CD14-positive monocyte (primary cell): ENCODE data around the gene NDFIP2. TPM values are rescaled to one million over a fixed set of nuclear protein-coding genes. Genes with fewer than 3 reads are reported as not detected.

ENCODE experiments used
- DNase-seq, 3 donors: peaks; one replicate each; pipeline ENCODE4 v3.0.0-alpha.2; 2011 to 2022
- H2AFZ ChIP-seq: 2 replicates; pipeline ENCODE4 v1.6.0; 2012; ENCODE audit warnings: mild to moderate bottlenecking, low read depth, low read length, inconsistent platforms; ENCODE audit not compliant: insufficient read depth, poor library complexity, severe bottlenecking
- H3K27ac ChIP-seq, 2 donors: 1 replicate in 1 of 2; 2 replicates in 1 of 2; pipeline ENCODE4 v1.5.1; 2012 to 2013; ENCODE audit warnings: low read length in 2 of 2, control low read depth in 1 of 2, inconsistent platforms in 1 of 2, low read depth in 1 of 2, mild to moderate bottlenecking in 1 of 2
- H3K27me3 ChIP-seq, 2 donors: one replicate each; pipeline versions ENCODE4 v1.6.0 to v1.6.1; 2011 to 2013; ENCODE audit warnings: low read length in 2 of 2; ENCODE audit not compliant: control insufficient read depth in 2 of 2, insufficient read depth in 2 of 2
- H3K36me3 ChIP-seq, 2 donors: replicated peaks in 1 of 2; 1 replicate in 1 of 2; 2 replicates in 1 of 2; pipeline versions ENCODE4 v1.5.1 to v1.6.1; 2012 to 2013; ENCODE audit warnings: low read length in 2 of 2, control low read depth in 1 of 2, inconsistent platforms in 1 of 2, mild to moderate bottlenecking in 1 of 2; ENCODE audit not compliant: insufficient read depth in 2 of 2, control insufficient read depth in 1 of 2
- H3K4me1 ChIP-seq, 2 donors: 1 replicate in 1 of 2; 2 replicates in 1 of 2; pipeline versions ENCODE4 v1.5.1 to v1.6.1; 2012 to 2013; ENCODE audit warnings: low read length in 2 of 2, control low read depth in 1 of 2, inconsistent platforms in 1 of 2, mild to moderate bottlenecking in 1 of 2, moderate library complexity in 1 of 2; ENCODE audit not compliant: insufficient read depth in 2 of 2, control insufficient read depth in 1 of 2
- H3K4me2 ChIP-seq: replicated peaks from 2 replicates; pipeline ENCODE3; 2012; ENCODE audit warnings: low read length, moderate library complexity, mild to moderate bottlenecking; ENCODE audit not compliant: poor library complexity, severe bottlenecking; ENCODE audit errors: extremely low read depth
- H3K4me3 ChIP-seq, 3 experiments: fragments of 200-600 bp in 1 of 3; sonication (generic) in 1 of 3; replicated peaks in 1 of 3; 1 replicate in 2 of 3; 2 replicates in 1 of 3; pipeline ENCODE4 v1.5.1; 2011 to 2013; ENCODE audit warnings: low read length in 3 of 3, mild to moderate bottlenecking in 3 of 3, control low read depth in 2 of 3, low read depth in 2 of 3, inconsistent platforms in 1 of 3, moderate library complexity in 1 of 3
- H3K79me2 ChIP-seq: 2 replicates; pipeline ENCODE4 v1.6.0; 2012; ENCODE audit warnings: mild to moderate bottlenecking, control low read depth, inconsistent platforms, low read length, moderate library complexity; ENCODE audit not compliant: insufficient read depth
- H3K9ac ChIP-seq: 2 replicates; pipeline ENCODE4 v1.6.0; 2017; ENCODE audit warnings: low read length, mild to moderate bottlenecking; ENCODE audit not compliant: insufficient read depth, poor library complexity, severe bottlenecking
- H3K9me3 ChIP-seq, 2 donors: replicated peaks in 1 of 2; 1 replicate in 1 of 2; 2 replicates in 1 of 2; pipeline versions ENCODE4 v1.5.1 to v1.6.1; 2012 to 2013; ENCODE audit warnings: low read length in 2 of 2, control low read depth in 1 of 2; ENCODE audit not compliant: control insufficient read depth in 1 of 2, insufficient read depth in 1 of 2
- H4K20me1 ChIP-seq: 2 replicates; pipeline ENCODE4 v1.6.0; 2012; ENCODE audit warnings: mild to moderate bottlenecking, low read length, control low read depth, moderate library complexity; ENCODE audit not compliant: insufficient read depth
- H3K27ac Mint-ChIP-seq, 7 donors: one replicate each; pipeline ENCODE4 v1.8.0; 2020; ENCODE audit warnings: mild to moderate bottlenecking in 7 of 7, mixed read lengths in 7 of 7, moderate library complexity in 6 of 7, inconsistent platforms in 2 of 7
- H3K27me3 Mint-ChIP-seq, 3 donors: one replicate each; pipeline ENCODE4 v1.8.0; 2021 to 2022; ENCODE audit warnings: low read depth in 3 of 3, mild to moderate bottlenecking in 3 of 3, mixed read lengths in 3 of 3, moderate library complexity in 3 of 3, inconsistent platforms in 1 of 3
- H3K36me3 Mint-ChIP-seq, 2 donors: one replicate each; pipeline ENCODE4 v1.8.0; 2020; ENCODE audit warnings: mixed read lengths in 2 of 2, inconsistent platforms in 1 of 2, mild to moderate bottlenecking in 1 of 2
- H3K4me1 Mint-ChIP-seq: one replicate; pipeline ENCODE4 v1.8.0; 2020; ENCODE audit warnings: mild to moderate bottlenecking, mixed read lengths
- H3K4me3 Mint-ChIP-seq, 2 donors: one replicate each; pipeline ENCODE4 v1.8.0; 2020; ENCODE audit warnings: mild to moderate bottlenecking in 2 of 2, mixed read lengths in 2 of 2, moderate library complexity in 1 of 2
- H3K9me3 Mint-ChIP-seq, 7 donors: one replicate each; pipeline ENCODE4 v1.8.0; 2020 to 2022; ENCODE audit warnings: mixed read lengths in 7 of 7, mild to moderate bottlenecking in 6 of 7, moderate library complexity in 6 of 7, inconsistent platforms in 2 of 7
- CTCF ChIP-seq: fragments of 200-600 bp; IDR thresholded peaks from one replicate; pipeline ENCODE4 v1.8.0; 2022; ENCODE audit warnings: antibody characterized with exemption, mild to moderate bottlenecking
- WGBS: methylation state at CpG from one replicate; pipeline ENCODE4 v1.1.5; 2013; ENCODE audit warnings: missing lambda C conversion rate; ENCODE audit not compliant: insufficient coverage; 5-methylcytosine and 5-hydroxymethylcytosine counted together
- intact Hi-C, 2 donors: fragments of 100-400 bp; cut with micrococcal nuclease; formaldehyde crosslinking; loops; one replicate each; pipeline versions ENCODE4 v1.15.0 to v1.15.1; 2023
- polyA plus RNA-seq, 3 donors: library from polyadenylated mRNA; depleted of rRNA in 1 of 3; unstranded in 2 of 3; stranded (reverse) in 1 of 3; fragments of 300-500 nt in 2 of 3; fragments of >200 nt in 1 of 3; fragmentation: Illumina TruSeq in 2 of 3; gene quantifications; 1 replicate in 2 of 3; 2 replicates in 1 of 3; pipeline ENCODE4 v1.2.3, GENCODE V29; 2012 to 2021

NDFIP2 gene
- polyA plus RNA-seq, 3 donors: not detected

GRCh38 chr13:79475569-79475968, 5.4 kb upstream of the NDFIP2 start:
- Mint-ChIP-seq H3K36me3 (no peaks in the 10 kb centered on the region), H3K9me3 (peaks cover 0 to 14% (median 7%) of the 10 kb centered on the region in 7 donors)
- intact Hi-C loops: no loop called here

GRCh38 chr13:79477968-79478367, 3.0 kb upstream of the NDFIP2 start:
- no peak overlapping the region for H3K27ac Mint-ChIP-seq
- H3K36me3 Mint-ChIP-seq: peaks cover 3 to 5% of the 10 kb centered on the region in 2 donors
- no peaks in the 10 kb centered on the region for H4K20me1 ChIP-seq
- H3K36me3 ChIP-seq: no peaks in the 10 kb centered on the region
- WGBS: 93% methylated on average over 3 of the region's 3 CpGs
- no peak overlapping the region for H3K9ac ChIP-seq
- H3K9me3 Mint-ChIP-seq: peaks cover 0 to 27% (median 20%) of the 10 kb centered on the region in 7 donors
- peaks cover 12 to 13% of the 10 kb centered on the region in 2 donors for H3K4me1 ChIP-seq
- H2AFZ ChIP-seq: no peak overlapping the region
- no peak overlapping the region for H3K4me3 Mint-ChIP-seq
- intact Hi-C loops: no loop called here
- no peaks in the 10 kb centered on the region for H3K79me2 ChIP-seq
- H3K27ac ChIP-seq: no peak overlapping the region
- no peak overlapping the region for H3K4me2 ChIP-seq
- H3K4me3 ChIP-seq: no peak overlapping the region
- peaks cover 31% of the 10 kb centered on the region for H3K4me1 Mint-ChIP-seq
- H3K27me3 Mint-ChIP-seq: peaks cover 58 to 85% (median 59%) of the 10 kb centered on the region in 3 donors
- DNase-seq: no peak
- no peak for TF ChIP-seq CTCF
- H3K27me3 ChIP-seq: peaks cover 67 to 77% of the 10 kb centered on the region in 2 donors
- H3K9me3 ChIP-seq: peaks cover 3 to 13% of the 10 kb centered on the region in 2 donors

More at GRCh38 chr13:79475569-79475968, 5.4 kb upstream of the NDFIP2 start:
- Mint-ChIP-seq H3K27me3 (peaks cover 38 to 69% (median 39%) of the 10 kb centered on the region in 3 donors), H3K4me3 (no peak overlapping the region), H3K4me1 (peaks cover 13% of the 10 kb centered on the region), H3K27ac (no peak overlapping the region)
- H3K4me1 ChIP-seq: no peaks in the 10 kb centered on the region
- no peak overlapping the region for H3K9ac ChIP-seq
- no peak overlapping the region for H2AFZ ChIP-seq
- H3K27me3 ChIP-seq: peaks cover 51 to 54% of the 10 kb centered on the region in 2 donors
- no peak for DNase-seq
- H3K36me3 ChIP-seq: no peaks in the 10 kb centered on the region
- no peak for TF ChIP-seq CTCF
- H3K27ac ChIP-seq: no peak overlapping the region
- no peak overlapping the region for H3K4me3 ChIP-seq
- no peak overlapping the region for H3K4me2 ChIP-seq
- H3K9me3 ChIP-seq: peaks cover 0 to 3% of the 10 kb centered on the region in 2 donors
- 100% methylated on average over 1 of the region's 1 CpG for WGBS
- H3K79me2 ChIP-seq: no peaks in the 10 kb centered on the region
- no peaks in the 10 kb centered on the region for H4K20me1 ChIP-seq
